Right ventricle myocardium superior (tissue), 1 donor: ENCODE data around the gene SEPTIN8. TPM values are rescaled to one million over a fixed set of nuclear protein-coding genes. Genes with fewer than 3 reads are reported as not detected.
A peak's percentile ranks its signal among the peaks of the same experiment; 100 is the strongest.

Source experiments
- ATAC-seq: fragments of 200-7000 bp; cut with Tn5 transposase; one replicate; pipeline ENCODE4 v1.9.1; 2020; ENCODE audit warnings: mild to moderate bottlenecking; ENCODE audit not compliant: poor library complexity
- DNase-seq: peaks from one replicate; pipeline ENCODE4 v3.0.0-alpha.2; 2020
- intact Hi-C: fragments of 100-400 bp; cut with DNase I; formaldehyde crosslinking; loops from one replicate; pipeline ENCODE4 v1.11.2; 2022
- total RNA-seq: library from RNA; stranded (reverse); fragmentation: NEBNext Ultra II Directional; extraction: Animal tissue kit (Norgen Biotek cat#: 25700); gene quantifications from one replicate; pipeline ENCODE4 v1.2.1, GENCODE V29; 2021
- donor health status: DM: no; HTN: yes; CAD: no; lungs with severe emphysema.

The SEPTIN8 gene
- total RNA-seq, 1 donor from 2014 or later, result 26.3 TPM

- DNase-seq (peak; percentile 17), ATAC-seq (no peak)
- intact Hi-C loops, result no loop called here
Observed at GRCh38 chr5:132759114-132760048, 17.7 kb downstream of the SEPTIN8 start.

GRCh38 chr5:132758451-132758850 is 18.6 kb downstream of the SEPTIN8 start:
- intact Hi-C loops, result no loop called here
- DNase-seq (no peak), ATAC-seq (no peak)

- peak; percentile 21 for DNase-seq
- intact Hi-C loops, result no loop called here
- no peak for ATAC-seq
Observed at GRCh38 chr5:132756542-132756941, 20.5 kb downstream of the SEPTIN8 start.

- intact Hi-C loops, result no loop called here
- ATAC-seq (no peak), DNase-seq (no peak)
Observed at GRCh38 chr5:132754947-132755346, 22.1 kb downstream of the SEPTIN8 start.

- ATAC-seq, result no peak
- DNase-seq, result no peak
- intact Hi-C loops, result no loop called here
Observed at GRCh38 chr5:132754111-132754510, 22.9 kb downstream of the SEPTIN8 start.

GRCh38 chr5:132753135-132753987 is 23.7 kb downstream of the SEPTIN8 start:
- DNase-seq, result peak; percentile 36
- intact Hi-C loops, result no loop called here
- ATAC-seq, result no peak

GRCh38 chr5:132752581-132753125 is 24.4 kb downstream of the SEPTIN8 start:
- intact Hi-C loops, result no loop called here
- DNase-seq, result no peak
- ATAC-seq, result no peak

- DNase-seq, result peak; percentile 36
- intact Hi-C loops, result no loop called here
- no peak for ATAC-seq
Observed at GRCh38 chr5:132751971-132752580, 25.0 kb downstream of the SEPTIN8 start.

- intact Hi-C loops, result no loop called here
- peak; percentile 65 for DNase-seq
- ATAC-seq, result peak; percentile 58
Observed at GRCh38 chr5:132751444-132751843, 25.6 kb downstream of the SEPTIN8 start.

- no peak for ATAC-seq
- intact Hi-C loops, result no loop called here
- DNase-seq, result peak; percentile 21
Observed at GRCh38 chr5:132750471-132751230, 26.4 kb downstream of the SEPTIN8 start.

- DNase-seq (peak; percentile 20), ATAC-seq (no peak)
- intact Hi-C loops, result no loop called here
Observed at GRCh38 chr5:132749506-132749905, 27.5 kb downstream of the SEPTIN8 start.

- intact Hi-C loops, result no loop called here
- DNase-seq (no peak), ATAC-seq (no peak)
Observed at GRCh38 chr5:132748522-132749000, 28.5 kb downstream of the SEPTIN8 start.

- DNase-seq (peak; percentile 41), ATAC-seq (no peak)
- intact Hi-C loops, result no loop called here
Observed at GRCh38 chr5:132747616-132748440, 29.2 kb downstream of the SEPTIN8 start.

GRCh38 chr5:132746954-132747615 is 30.0 kb downstream of the SEPTIN8 start, which contains the start of gene CCNI2:
Gene CCNI2 (plus strand): TSS chr5:132747426. CDS start chr5:132747496, 70 bp downstream.
- ATAC-seq (peak; percentile 60), DNase-seq (peak; percentile 48)
- intact Hi-C loops, result no loop called here

- ATAC-seq (no peak), DNase-seq (no peak)
- intact Hi-C loops, result no loop called here
Observed at GRCh38 chr5:132746592-132746953, 30.5 kb downstream of the SEPTIN8 start.

GRCh38 chr5:132744659-132745058 is 32.4 kb downstream of the SEPTIN8 start:
- DNase-seq (no peak), ATAC-seq (no peak)
- intact Hi-C loops, result no loop called here

- DNase-seq, result no peak
- intact Hi-C loops, result no loop called here
- ATAC-seq, result no peak
Observed at GRCh38 chr5:132742626-132743025, 34.4 kb downstream of the SEPTIN8 start.
